ENCODE measurements around the gene KRTCAP2.
"Not testable (repeated sequence)": the region's sequence is repeated elsewhere in the genome, so short reads cannot be mapped to it uniquely, and the experiment has no call there.

The KRTCAP2 gene

GRCh38 chr1:155158991-155159390 lies 14.1 kb downstream of the KRTCAP2 start:
- no peak for TF ChIP-seq CTCF (conservative IDR thresholded peaks at IDR 0.05; ENCODE audit: low read length)
- no peak for DNase-seq (ENCODE audit: low read depth)

DNA sequence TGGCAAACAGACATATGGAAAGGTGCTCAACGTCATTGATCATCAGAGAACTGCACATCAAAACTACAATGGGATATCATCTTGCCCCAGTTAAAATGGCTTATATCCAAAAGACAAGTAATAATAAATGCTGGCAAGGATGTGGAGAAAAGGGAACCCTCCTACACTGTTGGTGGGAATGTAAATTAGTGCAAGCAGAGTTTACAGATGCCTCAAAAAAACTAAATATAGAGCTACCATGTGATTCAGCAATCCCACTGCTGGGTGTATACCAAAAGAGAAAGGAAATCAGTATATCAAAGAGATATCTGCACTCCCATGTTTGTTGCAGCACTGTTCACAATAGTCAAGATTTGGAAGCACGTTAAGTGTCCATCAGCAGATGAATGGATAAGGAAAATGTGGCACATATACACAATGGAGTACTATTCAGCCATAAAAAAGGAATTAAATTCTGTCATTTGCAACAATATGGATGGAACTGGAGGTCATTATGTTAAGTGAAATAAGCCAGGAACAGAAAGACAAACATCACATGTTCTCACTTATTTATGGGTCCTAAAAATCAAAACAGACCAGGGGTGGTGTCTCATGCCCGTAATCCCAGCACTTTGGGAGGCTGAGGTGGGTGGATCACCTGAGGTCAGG lies 17.0 kb downstream of the KRTCAP2 start:
- not testable (repeated sequence) for DNase-seq (ENCODE audit: low read depth); H3K4me3 ChIP-seq (ENCODE audit: low read length)

More at GRCh38 chr1:155158991-155159390, 14.1 kb downstream of the KRTCAP2 start:
- no peak overlapping the region for H3K4me3 ChIP-seq (ENCODE audit: low read length)

DNA sequence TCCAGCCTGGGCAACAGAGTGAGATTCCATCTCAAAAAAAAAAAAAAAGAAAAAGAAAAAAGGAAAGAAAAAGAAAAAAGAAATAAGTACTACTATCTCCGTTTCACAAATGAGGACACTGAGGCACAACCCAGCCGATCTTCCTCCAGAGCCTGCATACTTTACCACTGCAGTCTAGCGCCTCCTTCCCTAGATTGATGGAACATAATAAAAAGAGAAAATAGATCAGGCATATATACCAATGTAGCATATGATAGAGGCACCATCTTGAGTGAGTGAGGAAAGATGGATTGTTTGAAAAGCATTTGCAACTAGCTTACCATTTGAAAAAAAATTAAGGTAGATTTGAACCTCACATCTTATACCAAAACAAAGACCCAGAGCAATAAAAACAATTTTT lies 27.6 kb downstream of the KRTCAP2 start:
- no peak for DNase-seq (ENCODE audit: low read depth)
- H3K4me3 ChIP-seq (ENCODE audit: low read length), result no peak overlapping the region
- TF ChIP-seq CTCF (conservative IDR thresholded peaks at IDR 0.05; ENCODE audit: low read length), result no peak

GRCh38 chr1:155141749-155142148 lies 31.4 kb downstream of the KRTCAP2 start:
- no peak for DNase-seq (ENCODE audit: low read depth)
- H3K4me3 ChIP-seq (ENCODE audit: low read length), result no peak overlapping the region
- TF ChIP-seq CTCF (conservative IDR thresholded peaks at IDR 0.05; ENCODE audit: low read length), result no peak

DNA sequence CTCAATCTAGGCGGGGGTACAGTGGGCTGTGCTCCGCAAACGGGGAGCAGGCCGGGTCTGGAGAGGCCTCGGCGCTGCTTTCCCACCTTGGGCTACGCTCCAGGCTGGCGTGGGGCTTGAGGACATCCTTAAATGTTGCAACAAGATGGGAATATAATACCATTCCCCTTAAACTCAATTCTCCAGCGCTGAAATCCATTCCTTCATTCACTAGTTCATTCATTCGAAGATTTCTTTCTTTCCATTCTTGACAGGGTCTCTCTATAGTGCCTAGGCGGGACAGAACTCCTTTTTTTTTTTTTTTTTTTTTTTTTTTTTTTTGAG lies 32.5 kb downstream of the KRTCAP2 start:
- no peak for TF ChIP-seq CTCF (conservative IDR thresholded peaks at IDR 0.05; ENCODE audit: low read length)
- no peak for DNase-seq (ENCODE audit: low read depth)
- H3K4me3 ChIP-seq (ENCODE audit: low read length), result peak overlapping the region; percentile 95

GRCh38 chr1:155139895-155140629 lies 33.0 kb downstream of the KRTCAP2 start, which contains the start of gene DPM3:
DPM3 (minus strand) TSS chr1:155140531; CDS start chr1:155140240, 291 bp downstream.
- H3K4me3 ChIP-seq (ENCODE audit: low read length), result peak within 1 kb of the TSS; percentile 95
- DNase-seq (ENCODE audit: low read depth), result peak; percentile 68
- no peak for TF ChIP-seq CTCF (conservative IDR thresholded peaks at IDR 0.05; ENCODE audit: low read length)

DNA sequence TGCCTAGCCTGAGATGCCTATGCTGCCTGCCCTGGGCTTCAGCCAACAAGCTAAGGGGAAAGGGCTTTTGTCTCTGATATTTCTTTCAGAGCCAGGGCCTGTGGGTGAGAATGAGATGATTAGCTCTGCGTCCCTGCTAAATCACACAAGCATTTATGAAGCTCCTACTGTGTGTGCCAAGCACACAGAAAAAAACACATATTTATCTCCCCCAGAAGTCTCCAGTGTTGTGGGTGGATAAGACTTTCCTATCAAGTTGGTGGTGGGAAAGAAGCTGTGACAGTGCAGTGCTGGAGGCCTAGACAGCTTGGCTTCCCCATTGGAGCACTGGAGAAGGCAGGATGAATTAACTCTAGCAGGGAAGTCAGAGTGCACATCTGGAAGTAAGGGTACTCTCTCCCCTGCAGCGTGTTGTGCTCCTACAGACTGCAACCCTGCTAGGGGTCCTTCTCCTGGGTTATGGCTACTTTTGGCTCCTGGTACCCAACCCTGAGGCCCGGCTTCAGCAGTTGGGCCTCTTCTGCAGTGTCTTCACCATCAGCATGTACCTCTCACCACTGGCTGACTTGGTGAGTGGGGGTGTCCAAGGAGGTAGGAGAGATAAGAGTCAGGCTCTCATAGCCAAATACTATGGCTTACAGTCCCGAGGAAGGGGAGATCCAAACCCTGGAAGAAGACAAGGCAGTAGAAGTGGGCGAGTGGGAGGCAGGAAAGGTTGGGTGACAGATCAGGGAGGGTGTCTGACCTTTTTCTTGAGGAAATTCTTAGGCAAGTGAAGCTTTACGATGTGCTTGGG lies 35.8 kb downstream of the KRTCAP2 start:
- no peak for TF ChIP-seq CTCF (conservative IDR thresholded peaks at IDR 0.05; ENCODE audit: low read length)
- DNase-seq (ENCODE audit: low read depth), result no peak
- peak overlapping the region; percentile 57 for H3K4me3 ChIP-seq (ENCODE audit: low read length)
